Brain microvascular endothelial cell (primary cell): Measurements from ENCODE around the gene PGGT1B.

ENCODE experiments used
- DNase-seq: peaks from one replicate; pipeline ENCODE4 v3.0.0-alpha.2; 2020
- H3K27ac ChIP-seq: fragments of 250-450 bp; sonication (Bioruptor Pico); 2 replicates; pipeline ENCODE4 v1.5.1; 2020; ENCODE audit warnings: mild to moderate bottlenecking, moderate library complexity
- H3K27me3 ChIP-seq: fragments of 250-450 bp; sonication (Bioruptor Pico); replicated peaks from 2 replicates; pipeline ENCODE4 v1.5.1; 2020; ENCODE audit warnings: mild to moderate bottlenecking
- H3K36me3 ChIP-seq: fragments of 250-450 bp; sonication (Bioruptor Pico); replicated peaks from 2 replicates; pipeline ENCODE4 v1.5.1; 2020; ENCODE audit warnings: mild to moderate bottlenecking
- H3K4me3 ChIP-seq: 2 replicates; pipeline ENCODE4 v1.5.1; 2011; ENCODE audit warnings: low read depth, mild to moderate bottlenecking, control low read depth, low read length, moderate library complexity
- in situ Hi-C: cut with HindIII; loops from 2 replicates; pipeline ENCODE4 v1.10.0; 2017; ENCODE audit warnings: low sequenced_read_pairs, low pct_ligation_motif_present
- TF ChIP-seq, protein P1 (sequence below): IDR thresholded peaks from 2 replicates; pipeline ENCODE4 v1.5.1; 2011; ENCODE audit warnings: low read depth, mild to moderate bottlenecking, moderate library complexity, low read length, control low read depth, inconsistent platforms; ENCODE audit errors: missing control alignments

The PGGT1B gene

DNA sequence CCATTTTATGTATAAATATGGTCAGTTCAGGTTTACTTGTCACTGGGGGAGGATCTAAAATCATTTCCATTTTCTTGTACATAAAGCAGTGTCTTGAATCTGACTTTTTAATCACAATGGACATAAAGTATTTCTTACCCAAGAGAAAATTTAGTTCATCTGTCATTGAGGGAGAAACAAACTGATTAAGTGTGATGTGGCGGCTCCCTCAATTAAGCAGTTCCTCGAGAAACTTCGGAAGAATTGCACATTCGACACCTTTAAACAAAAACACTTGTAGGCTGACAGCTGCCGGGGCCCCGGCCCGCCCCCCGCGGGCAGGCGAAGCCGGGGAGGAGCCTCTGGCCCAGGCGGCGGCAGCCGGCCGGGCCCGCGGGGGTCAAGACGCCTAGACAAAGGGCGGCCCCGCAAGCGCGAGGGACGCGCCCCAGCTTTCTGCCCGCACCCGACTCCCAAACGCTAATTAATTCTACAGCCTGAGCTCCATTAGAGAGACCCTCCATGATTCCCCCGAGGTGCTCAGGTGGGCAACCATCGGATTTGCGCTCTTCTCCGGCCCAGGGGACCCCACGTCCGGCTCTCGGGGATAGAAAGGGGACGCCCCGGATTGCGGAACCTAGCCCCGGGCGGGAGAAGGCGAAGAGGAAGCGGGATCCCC lies 93.7 kb downstream of the PGGT1B start:
- no peaks in the 10 kb centered on the region for H3K36me3 ChIP-seq
- H3K27ac ChIP-seq, result no peak overlapping the region
- no peaks in the 10 kb centered on the region for H3K27me3 ChIP-seq
- in situ Hi-C loops, result no loop called here
- DNase-seq, result no peak
- TF ChIP-seq, protein P1, sequence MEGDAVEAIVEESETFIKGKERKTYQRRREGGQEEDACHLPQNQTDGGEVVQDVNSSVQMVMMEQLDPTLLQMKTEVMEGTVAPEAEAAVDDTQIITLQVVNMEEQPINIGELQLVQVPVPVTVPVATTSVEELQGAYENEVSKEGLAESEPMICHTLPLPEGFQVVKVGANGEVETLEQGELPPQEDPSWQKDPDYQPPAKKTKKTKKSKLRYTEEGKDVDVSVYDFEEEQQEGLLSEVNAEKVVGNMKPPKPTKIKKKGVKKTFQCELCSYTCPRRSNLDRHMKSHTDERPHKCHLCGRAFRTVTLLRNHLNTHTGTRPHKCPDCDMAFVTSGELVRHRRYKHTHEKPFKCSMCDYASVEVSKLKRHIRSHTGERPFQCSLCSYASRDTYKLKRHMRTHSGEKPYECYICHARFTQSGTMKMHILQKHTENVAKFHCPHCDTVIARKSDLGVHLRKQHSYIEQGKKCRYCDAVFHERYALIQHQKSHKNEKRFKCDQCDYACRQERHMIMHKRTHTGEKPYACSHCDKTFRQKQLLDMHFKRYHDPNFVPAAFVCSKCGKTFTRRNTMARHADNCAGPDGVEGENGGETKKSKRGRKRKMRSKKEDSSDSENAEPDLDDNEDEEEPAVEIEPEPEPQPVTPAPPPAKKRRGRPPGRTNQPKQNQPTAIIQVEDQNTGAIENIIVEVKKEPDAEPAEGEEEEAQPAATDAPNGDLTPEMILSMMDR, result no peak
- peak overlapping the region; percentile 81 for H3K4me3 ChIP-seq

DNA sequence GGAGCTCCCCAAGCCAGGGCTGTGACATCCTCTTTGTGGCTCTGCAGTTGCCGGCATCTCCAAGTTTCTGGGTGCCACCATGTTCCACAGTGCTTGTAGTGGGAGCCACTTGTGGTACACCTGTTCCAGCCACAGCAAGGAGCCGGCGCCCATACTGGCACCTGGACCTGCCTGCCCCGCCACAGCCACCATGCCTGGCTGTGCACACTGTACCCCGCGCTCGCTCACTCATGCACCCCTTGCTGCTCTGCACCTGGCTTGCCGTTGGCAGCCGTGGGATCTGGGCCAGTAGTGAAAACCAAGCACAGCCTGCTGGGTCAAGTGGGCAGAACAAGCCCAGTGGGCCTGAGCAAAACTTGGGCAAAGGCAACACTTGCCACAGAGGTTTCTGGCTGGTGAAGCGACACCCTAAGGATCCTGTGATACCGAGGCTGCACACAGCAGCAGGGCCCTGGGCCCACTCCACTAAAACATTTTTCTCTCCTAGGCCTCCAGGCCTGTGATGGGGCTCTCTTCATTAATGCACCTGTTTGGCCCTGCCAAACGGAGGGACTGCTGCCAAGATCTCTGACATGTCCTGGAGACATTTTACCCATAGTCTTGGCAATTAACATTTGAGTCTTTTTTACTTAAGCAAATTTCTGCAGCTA lies 95.8 kb downstream of the PGGT1B start:
- Histone ChIP-seq H3K4me3 (no peak overlapping the region), H3K36me3 (no peaks in the 10 kb centered on the region), H3K27me3 (no peaks in the 10 kb centered on the region), H3K27ac (no peak overlapping the region)
- in situ Hi-C loops, result no loop called here
- TF ChIP-seq, protein P1, result no peak
- no peak for DNase-seq

DNA sequence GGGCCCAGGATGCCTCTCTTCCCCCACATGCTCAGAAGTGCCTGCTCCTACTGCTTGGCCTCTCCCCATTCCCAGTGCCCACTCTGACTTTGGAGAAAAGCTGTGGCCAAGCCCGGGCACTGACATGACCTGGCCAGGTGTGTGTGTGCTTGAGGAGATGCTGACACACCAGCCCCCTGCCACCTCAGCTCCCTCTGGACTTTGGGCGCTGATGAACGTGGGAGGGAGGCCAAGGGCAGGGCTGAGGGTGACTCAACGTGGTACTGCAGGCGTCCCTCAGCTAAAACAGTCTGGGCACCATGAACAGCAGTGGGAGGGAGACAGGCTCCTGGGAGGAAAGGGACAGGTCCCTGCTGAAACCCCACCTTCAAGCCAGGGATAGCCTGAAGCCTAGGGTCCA lies 96.9 kb downstream of the PGGT1B start:
- Histone ChIP-seq H3K4me3 (no peak overlapping the region), H3K36me3 (no peaks in the 10 kb centered on the region), H3K27me3 (no peaks in the 10 kb centered on the region), H3K27ac (no peak overlapping the region)
- TF ChIP-seq, protein P1, result no peak
- DNase-seq, result no peak
- in situ Hi-C loops, result no loop called here

DNA sequence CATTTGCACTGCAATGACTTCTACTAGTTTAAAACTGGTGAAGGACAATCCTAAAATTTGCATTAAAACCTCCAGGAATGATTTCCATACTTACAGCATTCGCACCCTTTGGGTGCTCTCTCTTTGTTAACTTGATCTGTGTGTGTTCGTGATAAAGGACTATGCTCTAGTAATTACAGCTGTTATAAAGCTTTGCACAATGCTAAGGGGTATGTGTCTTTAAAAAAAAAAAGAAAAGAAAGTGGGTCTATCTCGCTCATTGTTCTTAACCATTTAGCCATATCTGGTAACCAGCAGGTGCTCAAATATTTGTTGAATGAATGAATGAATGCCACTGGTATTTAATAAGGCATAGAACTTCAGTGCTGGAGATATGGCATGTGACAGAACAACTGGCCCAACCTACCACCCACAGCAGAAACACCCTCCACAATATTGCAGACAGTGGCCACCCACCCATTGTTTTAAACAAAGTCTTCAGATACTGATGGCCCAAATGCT lies 101.7 kb downstream of the PGGT1B start:
- Histone ChIP-seq H3K27ac (no peak overlapping the region), H3K27me3 (no peaks in the 10 kb centered on the region), H3K4me3 (no peak overlapping the region), H3K36me3 (no peaks in the 10 kb centered on the region)
- in situ Hi-C loops, result no loop called here
- no peak for DNase-seq
- TF ChIP-seq, protein P1, result no peak
